K562 (cell line): ENCODE data around the gene ETFBKMT. TPM values are rescaled to one million over a fixed set of nuclear protein-coding genes. Genes with fewer than 3 reads are reported as not detected.

Experiments used
- CTCFL ChIP-seq: IDR thresholded peaks from 2 replicates; pipeline ENCODE4 v1.6.1; 2011; ENCODE audit warnings: borderline replicate concordance, low read depth, mild to moderate bottlenecking, moderate library complexity, low read length; ENCODE audit not compliant: insufficient read depth, poor library complexity, severe bottlenecking
- FOXA1 ChIP-seq: fragments of 450-650 bp; IDR thresholded peaks from 2 replicates; pipeline ENCODE4 v1.6.1; 2016; ENCODE audit warnings: mild to moderate bottlenecking, borderline replicate concordance
- FUS ChIP-seq: fragments of 200-400 bp; formaldehyde crosslinking; optimal IDR thresholded peaks from 2 replicates; pipeline ENCODE3; 2017; ENCODE audit warnings: low read depth, low read length
- KHSRP ChIP-seq: fragments of 450-650 bp; IDR thresholded peaks from 2 replicates; pipeline ENCODE4 v1.6.1; 2017
- MCM5 ChIP-seq: fragments of 450-650 bp; IDR thresholded peaks from 2 replicates; pipeline ENCODE4 v1.6.1; 2016; ENCODE audit warnings: low read depth
- MED1 ChIP-seq: sonication (generic); formaldehyde crosslinking; IDR thresholded peaks from 2 replicates; pipeline ENCODE4 v1.8.1; 2023; ENCODE audit warnings: missing genetic modification reagents, borderline replicate concordance
- MNT ChIP-seq, 2 experiments: fragments of 450-650 bp; conservative IDR thresholded peaks; 2 replicates each; pipeline ENCODE4 v1.6.1; 2017; ENCODE audit warnings: mild to moderate bottlenecking in 2 of 2, moderate library complexity in 2 of 2
- NONO ChIP-seq, 2 experiments: fragments of 200-400 bp in 1 of 2; fragments of 450-650 bp in 1 of 2; formaldehyde crosslinking in 1 of 2; IDR thresholded peaks; 2 replicates each; pipeline ENCODE4 v1.6.1; 2017; ENCODE audit warnings: low read depth in 2 of 2, mild to moderate bottlenecking in 2 of 2, moderate library complexity in 2 of 2, low read length in 1 of 2
- PHTF2 ChIP-seq: fragments of 250-450 bp; sonication (Bioruptor Pico); IDR thresholded peaks from 2 replicates; pipeline ENCODE4 v1.5.0; 2021; ENCODE audit warnings: mild to moderate bottlenecking
- PRDM10 ChIP-seq: fragments of 450-650 bp; IDR thresholded peaks from 2 replicates; pipeline ENCODE4 v1.6.1; 2018; ENCODE audit not compliant: partially characterized antibody
- SIN3A ChIP-seq, 2 experiments: fragments of 150-350 bp in 1 of 2; IDR thresholded peaks; 2 replicates each; pipeline ENCODE4 v1.6.1; 2011 to 2016; ENCODE audit warnings: borderline replicate concordance in 2 of 2, low read depth in 2 of 2, low read length in 2 of 2, mild to moderate bottlenecking in 2 of 2, moderate library complexity in 2 of 2; ENCODE audit not compliant: control insufficient read depth in 1 of 2
- SMARCA5 ChIP-seq: fragments of 450-650 bp; IDR thresholded peaks from 2 replicates; pipeline ENCODE4 v1.6.1; 2016
- SRSF9 ChIP-seq: fragments of 200-400 bp; formaldehyde crosslinking; IDR thresholded peaks from 2 replicates; pipeline ENCODE4 v1.6.1; 2017; ENCODE audit warnings: low read depth, low read length, borderline replicate concordance
- TCF7L2 ChIP-seq: fragments of 150-350 bp; IDR thresholded peaks from 2 replicates; pipeline ENCODE4 v1.6.1; 2016; ENCODE audit warnings: low read depth, mild to moderate bottlenecking, low read length, moderate library complexity
- ZNF395 ChIP-seq: fragments of 200-800 bp; sonication (Bioruptor generic); IDR thresholded peaks from 2 replicates; pipeline ENCODE4 v1.6.1; 2017; ENCODE audit warnings: missing genetic modification characterization, missing compliant biosample characterization
- polyA plus RNA-seq, 8 experiments: library from polyadenylated mRNA; depleted of rRNA in 4 of 8; stranded (reverse) in 5 of 8; unstranded in 3 of 8; fragments of >200 nt; fragmentation: Nextera tagmentation in 2 of 8; fragmentation: Illumina TruSeq in 1 of 8; extraction: Ambion mirVana in 2 of 8; extraction: Trizol in 1 of 8; gene quantifications; 2 replicates each; pipeline versions ENCODE4 v1.2.1 to v1.2.3, GENCODE V29; 2011 to 2014; ENCODE audit warnings: inconsistent platforms in 1 of 8, missing spikeins in 1 of 8
- total RNA-seq, 7 experiments: library from RNA; depleted of rRNA in 6 of 7; stranded (reverse); fragments of >200 nt in 6 of 7; fragmentation: Illumina TruSeq in 2 of 7; extraction: Trizol in 2 of 7; gene quantifications; 2 replicates each; pipeline versions ENCODE4 v1.2.1 to v1.2.3, GENCODE V29; 2011 to 2021; ENCODE audit warnings: low replicate concordance in 1 of 7

ETFBKMT gene
- total and polyA plus RNA-seq, 9 of the 15 experiments (the other 6 are each of a cell fraction or from before 2014, with no cell fraction given): 0.18 to 1.7 (median 0.96) TPM

GRCh38 chr12:31659087-31659942 lies at the start of gene ETFBKMT (continued):
- no peak for TF ChIP-seq MCM5
- no peak for TF ChIP-seq SRSF9
- TF ChIP-seq SIN3A (IDR thresholded peaks at IDR 0.05; ENCODE audit: borderline replicate concordance in 2 of 2, control insufficient read depth in 1 of 2, low read depth in 2 of 2, low read length in 2 of 2): peak in 1 of 2 experiments; percentile 49; a peak in 1 of 4 replicates
- peak; percentile 61 for TF ChIP-seq PRDM10
- no peak for TF ChIP-seq ZNF395 (CRISPR knock-in tag)
- no peak for TF ChIP-seq NONO (IDR thresholded peaks at IDR 0.05; ENCODE audit: low read depth in 2 of 2, low read length in 1 of 2)
- no peak for TF ChIP-seq KHSRP
- no peak; the same call in 1 of the 2 replicates for TF ChIP-seq TCF7L2
- TF ChIP-seq FUS: no peak
- no peak for TF ChIP-seq MED1 (CRISPR knock-in tag)
- no peak for TF ChIP-seq SMARCA5
- TF ChIP-seq MNT (conservative IDR thresholded peaks at IDR 0.05): peak; percentile 80 to 89
- TF ChIP-seq CTCFL: peak; percentile 63
- no peak for TF ChIP-seq FOXA1
- TF ChIP-seq PHTF2: no peak
